Neuronal stem cell (in vitro differentiated cells): ENCODE data around the gene KIF1A.
A peak's percentile ranks its signal among the peaks of the same experiment; 100 is the strongest.

Source experiments
- DNase-seq: peaks from one replicate; pipeline ENCODE4 v3.0.0-alpha.2; 2013; ENCODE audit warnings: low spot score
- H2AFZ ChIP-seq: one replicate; pipeline ENCODE4 v1.6.1; 2013; ENCODE audit warnings: mild to moderate bottlenecking, low read length, inconsistent platforms
- H2AK5ac ChIP-seq: 2 replicates; pipeline ENCODE4 v1.6.1; 2013; ENCODE audit warnings: low read depth, mild to moderate bottlenecking, inconsistent platforms, low read length, moderate library complexity, mixed read lengths
- H2BK120ac ChIP-seq: 2 replicates; pipeline ENCODE4 v1.6.1; 2013; ENCODE audit warnings: low read depth, mild to moderate bottlenecking, inconsistent platforms, low read length, moderate library complexity, mixed read lengths
- H2BK12ac ChIP-seq: one replicate; pipeline ENCODE4 v1.6.1; 2013; ENCODE audit warnings: low read length, inconsistent platforms
- H2BK15ac ChIP-seq: 2 replicates; pipeline ENCODE4 v1.6.1; 2013; ENCODE audit warnings: mild to moderate bottlenecking, low read length, inconsistent platforms, mixed read lengths
- H2BK5ac ChIP-seq: one replicate; pipeline ENCODE4 v1.6.1; 2013; ENCODE audit warnings: inconsistent platforms, mild to moderate bottlenecking, low read length, moderate library complexity
- H3K14ac ChIP-seq: one replicate; pipeline ENCODE4 v1.6.1; 2013; ENCODE audit warnings: low read length, inconsistent platforms
- H3K18ac ChIP-seq: 2 replicates; pipeline ENCODE4 v1.6.1; 2013; ENCODE audit warnings: low read length, inconsistent platforms
- H3K23ac ChIP-seq: 2 replicates; pipeline ENCODE4 v1.6.1; 2013; ENCODE audit warnings: low read depth, mild to moderate bottlenecking, mixed read lengths, low read length, inconsistent platforms; ENCODE audit not compliant: poor library complexity
- H3K27ac ChIP-seq: replicated peaks from 3 replicates; pipeline ENCODE4 v1.5.1; 2013; ENCODE audit warnings: low read length, inconsistent platforms
- H3K27me3 ChIP-seq, 3 experiments: 2 replicates each; pipeline ENCODE4 v1.6.1; 2013; ENCODE audit warnings: low read length in 3 of 3, mild to moderate bottlenecking in 2 of 3, inconsistent platforms in 1 of 3, low read depth in 1 of 3, mixed read lengths in 1 of 3, moderate library complexity in 1 of 3; ENCODE audit not compliant: control insufficient read depth in 3 of 3, insufficient read depth in 3 of 3
- H3K36me3 ChIP-seq, 2 donors: replicated peaks in 1 of 2; 2 replicates each; pipeline ENCODE4 v1.6.1; 2013; ENCODE audit warnings: low read length in 2 of 2; ENCODE audit not compliant: control insufficient read depth in 2 of 2, insufficient read depth in 2 of 2
- H3K4ac ChIP-seq: 2 replicates; pipeline ENCODE4 v1.6.1; 2013; ENCODE audit warnings: inconsistent platforms, mild to moderate bottlenecking, low read length, moderate library complexity
- H3K4me1 ChIP-seq, 2 donors: 1 replicate in 1 of 2; 2 replicates in 1 of 2; pipeline ENCODE4 v1.6.1; 2013; ENCODE audit warnings: low read length in 2 of 2, low read depth in 1 of 2; ENCODE audit not compliant: control insufficient read depth in 2 of 2, insufficient read depth in 1 of 2
- H3K4me2 ChIP-seq: one replicate; pipeline ENCODE4 v1.6.1; 2013; ENCODE audit warnings: mild to moderate bottlenecking, low read length, inconsistent platforms; ENCODE audit not compliant: insufficient read depth, poor library complexity, severe bottlenecking
- H3K4me3 ChIP-seq, 2 donors: 2 replicates each; pipeline ENCODE4 v1.5.1; 2013; ENCODE audit warnings: low read length in 2 of 2, mild to moderate bottlenecking in 2 of 2, inconsistent platforms in 1 of 2, moderate library complexity in 1 of 2
- H3K79me1 ChIP-seq: one replicate; pipeline ENCODE4 v1.6.1; 2013; ENCODE audit warnings: low read depth, mild to moderate bottlenecking, inconsistent platforms, low read length, moderate library complexity
- H3K9ac ChIP-seq: one replicate; pipeline ENCODE4 v1.6.1; 2013; ENCODE audit warnings: mild to moderate bottlenecking, low read depth, low read length, inconsistent platforms; ENCODE audit not compliant: poor library complexity
- H3K9me3 ChIP-seq, 2 donors: replicated peaks in 1 of 2; 2 replicates each; pipeline versions ENCODE3 to v1.6.1; 2013; ENCODE audit warnings: low read length in 2 of 2, mild to moderate bottlenecking in 2 of 2, inconsistent platforms in 1 of 2, low read depth in 1 of 2, mixed read lengths in 1 of 2, moderate library complexity in 1 of 2; ENCODE audit not compliant: control insufficient read depth in 2 of 2, insufficient read depth in 1 of 2
- H4K8ac ChIP-seq: one replicate; pipeline ENCODE4 v1.6.1; 2013; ENCODE audit warnings: low read depth, mild to moderate bottlenecking, inconsistent platforms, low read length, moderate library complexity
- H4K91ac ChIP-seq: one replicate; pipeline ENCODE4 v1.6.1; 2013; ENCODE audit warnings: low read length, low read depth, mild to moderate bottlenecking, inconsistent platforms; ENCODE audit not compliant: poor library complexity
- WGBS, 2 donors: extraction: QIAGEN DNeasy Blood & Tissue Kit; methylation state at CpG; one replicate each; pipeline ENCODE4 v1.1.7; 2013; ENCODE audit warnings: missing lambda C conversion rate in 2 of 2, mixed read lengths in 1 of 2; ENCODE audit not compliant: insufficient read length in 2 of 2, insufficient replicate concordance in 1 of 2; ENCODE audit errors: extremely low coverage in 2 of 2; 5-methylcytosine and 5-hydroxymethylcytosine counted together

The KIF1A gene

DNA sequence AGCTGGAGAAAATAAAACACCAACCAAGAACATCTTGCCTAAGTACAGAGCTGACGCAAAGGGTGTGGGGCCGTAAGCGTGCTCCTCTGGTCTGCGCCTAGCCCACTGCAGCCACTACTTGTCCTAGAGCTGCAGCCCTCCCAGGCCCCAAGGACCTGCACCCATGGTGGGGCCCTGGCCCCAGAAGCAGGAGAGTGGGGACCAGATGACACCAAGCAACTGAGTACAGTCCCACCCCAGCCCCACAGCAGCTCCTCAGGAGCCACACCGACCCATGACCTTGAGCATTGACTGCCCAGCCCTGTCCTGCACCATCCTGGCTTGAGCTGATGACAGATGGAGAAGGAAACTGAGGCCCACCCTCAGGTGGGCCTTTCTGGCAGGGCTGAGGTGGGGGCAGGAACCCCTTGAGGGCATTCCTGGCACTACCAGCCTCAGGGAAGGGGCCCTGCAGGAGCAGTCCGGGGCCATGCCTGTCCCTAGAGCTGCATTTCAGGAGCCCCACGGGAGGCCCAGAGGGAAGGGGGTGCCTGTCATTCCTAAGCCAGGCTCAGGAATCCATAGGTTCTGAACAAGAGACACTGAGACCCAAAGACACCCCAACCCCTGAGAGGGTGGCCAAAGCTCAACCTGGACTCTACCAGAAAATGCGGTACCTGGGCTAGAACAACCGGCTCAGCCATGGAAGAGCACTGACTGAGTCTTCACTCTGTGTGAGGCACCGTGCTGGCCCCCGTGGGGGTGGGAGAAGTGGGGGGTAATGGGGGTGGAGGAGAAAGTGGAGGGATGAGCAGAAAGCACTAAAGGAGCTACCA, 4.9 kb downstream of the KIF1A start:
- Histone ChIP-seq H3K36me3 (peaks cover 18 to 20% of the 10 kb centered on the region in 2 donors), H2AFZ (no peak overlapping the region), H3K9me3 (peaks cover 23 to 36% of the 10 kb centered on the region in 2 donors), H2BK15ac (no peak overlapping the region), H2AK5ac (peak overlapping the region; percentile 50), H3K4ac (no peak overlapping the region), H3K4me2 (no peak overlapping the region), H4K8ac (no peak overlapping the region), H3K27ac (no peak overlapping the region), H3K14ac (no peak overlapping the region), H3K9ac (no peak overlapping the region), H3K4me1 (peaks cover 3 to 6% of the 10 kb centered on the region in 2 donors), H2BK12ac (no peak overlapping the region), H3K27me3 (peaks cover 0 to 3% (median 0%) of the 10 kb centered on the region in 3 experiments), H4K91ac (no peak overlapping the region), H2BK120ac (peak overlapping the region; percentile 36), H3K23ac (peak overlapping the region; percentile 47), H3K79me1 (peaks cover 53% of the 10 kb centered on the region), H3K4me3 (no peak overlapping the region), H3K18ac (no peak overlapping the region), H2BK5ac (no peak overlapping the region)
- WGBS, 2 donors = no CpG with 5 or more reads among the region's 11 CpGs
- no peak for DNase-seq

- no peak overlapping the region for H2AFZ ChIP-seq
- no peak overlapping the region for H3K4me2 ChIP-seq
- peaks cover 23 to 37% of the 10 kb centered on the region in 2 donors for H3K9me3 ChIP-seq
- peaks cover 18 to 20% of the 10 kb centered on the region in 2 donors for H3K36me3 ChIP-seq
- H3K18ac ChIP-seq = no peak overlapping the region
- peaks cover 0 to 3% (median 0%) of the 10 kb centered on the region in 3 experiments for H3K27me3 ChIP-seq
- peaks cover 50% of the 10 kb centered on the region for H3K79me1 ChIP-seq
- no peak overlapping the region for H2BK5ac ChIP-seq
- H3K4me1 ChIP-seq = peaks cover 3 to 6% of the 10 kb centered on the region in 2 donors
- no peak overlapping the region for H3K27ac ChIP-seq
- H3K23ac ChIP-seq = no peak overlapping the region
- H2BK12ac ChIP-seq = no peak overlapping the region
- no peak overlapping the region for H3K9ac ChIP-seq
- DNase-seq = no peak
- H3K4me3 ChIP-seq = no peak overlapping the region
- no peak overlapping the region for H2BK120ac ChIP-seq
- no peak overlapping the region for H3K4ac ChIP-seq
- no peak overlapping the region for H4K91ac ChIP-seq
- WGBS, 2 donors = no CpG with 5 or more reads among the region's 4 CpGs
- no peak overlapping the region for H4K8ac ChIP-seq
- H2AK5ac ChIP-seq = no peak overlapping the region
- no peak overlapping the region for H2BK15ac ChIP-seq
- no peak overlapping the region for H3K14ac ChIP-seq
Observed at GRCh38 chr2:240814280-240814679, 5.7 kb downstream of the KIF1A start.

GRCh38 chr2:240813231-240813921, 6.6 kb downstream of the KIF1A start:
- Histone ChIP-seq H2BK5ac (no peak overlapping the region), H4K91ac (no peak overlapping the region), H3K4me1 (peaks cover 2 to 4% of the 10 kb centered on the region in 2 donors), H3K23ac (no peak overlapping the region), H2BK120ac (no peak overlapping the region), H3K9me3 (peaks cover 23 to 39% of the 10 kb centered on the region in 2 donors), H4K8ac (no peak overlapping the region), H3K79me1 (peaks cover 50% of the 10 kb centered on the region), H3K9ac (peak overlapping the region; percentile 15), H3K18ac (no peak overlapping the region), H3K27ac (no peak overlapping the region), H2BK15ac (no peak overlapping the region), H2AFZ (no peak overlapping the region), H3K27me3 (peaks cover 0 to 3% (median 0%) of the 10 kb centered on the region in 3 experiments), H2BK12ac (no peak overlapping the region), H3K4me2 (no peak overlapping the region), H3K4ac (no peak overlapping the region), H2AK5ac (no peak overlapping the region), H3K36me3 (peaks cover 18 to 20% of the 10 kb centered on the region in 2 donors), H3K14ac (no peak overlapping the region), H3K4me3 (no peak overlapping the region)
- no CpG with 5 or more reads among the region's 17 CpGs for WGBS, 2 donors
- DNase-seq = no peak

DNA sequence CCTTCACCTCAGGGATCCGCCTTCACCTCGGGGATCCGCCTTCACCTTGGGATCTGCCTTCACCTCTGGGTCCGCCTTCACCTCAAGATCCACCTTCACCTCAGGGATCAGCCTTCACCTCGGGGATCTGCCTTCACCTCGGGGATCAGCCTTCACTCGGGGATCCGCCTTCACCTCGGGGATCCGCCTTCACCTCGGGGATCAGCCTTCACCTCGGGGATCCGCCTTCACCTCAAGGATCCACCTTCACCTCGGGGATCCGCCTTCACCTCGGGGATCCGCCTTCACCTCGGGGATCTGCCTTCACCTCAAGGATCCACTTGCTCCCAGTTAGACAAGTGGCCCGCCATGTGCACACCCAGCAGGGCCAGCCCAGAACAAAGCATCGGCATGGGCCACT, 7.3 kb downstream of the KIF1A start:
- Histone ChIP-seq H3K14ac (peak overlapping the region; percentile 25), H3K18ac (no peak overlapping the region), H2AK5ac (peak overlapping the region; percentile 48), H3K9ac (no peak overlapping the region), H3K79me1 (peaks cover 45% of the 10 kb centered on the region), H2BK12ac (no peak overlapping the region), H3K4me3 (peak overlapping the region in 1 of 2 donors; percentile 31), H3K23ac (no peak overlapping the region), H3K27me3 (peaks cover 0 to 3% (median 0%) of the 10 kb centered on the region in 3 experiments), H3K27ac (no peak overlapping the region), H2BK5ac (no peak overlapping the region), H2AFZ (no peak overlapping the region), H3K4me1 (no peaks in the 10 kb centered on the region), H2BK15ac (no peak overlapping the region), H2BK120ac (no peak overlapping the region), H3K36me3 (peaks cover 18 to 20% of the 10 kb centered on the region in 2 donors), H4K8ac (no peak overlapping the region), H3K4ac (no peak overlapping the region), H4K91ac (no peak overlapping the region), H3K9me3 (peaks cover 23 to 39% of the 10 kb centered on the region in 2 donors), H3K4me2 (no peak overlapping the region)
- DNase-seq = no peak
- no CpG with 5 or more reads among the region's 20 CpGs for WGBS, 2 donors
